B cell (primary cell): ENCODE measurements around the gene RPTOR. TPM values are rescaled to one million over a fixed set of nuclear protein-coding genes. Genes with fewer than 3 reads are reported as not detected.

ENCODE experiments used
- ATAC-seq: fragments of 200-7000 bp; cut with Tn5 transposase; one replicate; pipeline ENCODE4 v1.10.0; 2021; ENCODE audit warnings: low read depth, mild to moderate bottlenecking, moderate number of reproducible peaks, moderate library complexity
- CTCF ChIA-PET: fragments of 350-600 bp; sonication (Branson Sonifier 250); formaldehyde crosslinking; loops from one replicate; lab custom pipeline; 2021; ENCODE audit warnings: antibody characterized with exemption, inconsistent platforms; lab: Charles Lee
- POLR2A ChIA-PET: fragments of 350-600 bp; sonication (Branson Sonifier 250); formaldehyde crosslinking; loops from one replicate; lab custom pipeline; 2021; ENCODE audit warnings: antibody characterized with exemption; lab: Charles Lee
- DNase-seq: peaks from one replicate; pipeline ENCODE4 v3.0.0; 2013
- H2AFZ ChIP-seq: 2 replicates; pipeline ENCODE4 v1.6.1; 2012; ENCODE audit warnings: mild to moderate bottlenecking, low read depth, low read length; ENCODE audit not compliant: insufficient read depth, poor library complexity, severe bottlenecking
- H3K27ac ChIP-seq, 2 donors: 1 replicate in 1 of 2; 2 replicates in 1 of 2; pipeline ENCODE4 v1.5.1; 2012 to 2013; ENCODE audit warnings: low read length in 2 of 2, mild to moderate bottlenecking in 2 of 2, moderate library complexity in 1 of 2
- H3K27me3 ChIP-seq, 4 experiments: fragments of 200-600 bp in 1 of 4; sonication (generic) in 1 of 4; replicated peaks in 1 of 4; 1 replicate in 2 of 4; 2 replicates in 2 of 4; pipeline versions ENCODE4 v1.6.1 to v1.7.0; 2013 to 2016; ENCODE audit warnings: low read length in 3 of 4, mild to moderate bottlenecking in 2 of 4, mixed read lengths in 1 of 4, moderate library complexity in 1 of 4; ENCODE audit not compliant: insufficient read depth in 4 of 4, control insufficient read depth in 3 of 4; ENCODE audit errors: control extremely low read depth in 1 of 4
- H3K36me3 ChIP-seq, 2 experiments: replicated peaks in 1 of 2; 1 replicate in 1 of 2; 2 replicates in 1 of 2; pipeline versions ENCODE4 v1.6.1 to v1.7.1; 2013; ENCODE audit warnings: low read length in 1 of 2; ENCODE audit not compliant: insufficient read depth in 2 of 2, control insufficient read depth in 1 of 2; ENCODE audit errors: control extremely low read depth in 1 of 2, extremely low read depth in 1 of 2
- H3K4me1 ChIP-seq, 2 donors: fragments of 200-600 bp in 1 of 2; sonication (generic) in 1 of 2; 1 replicate in 1 of 2; 2 replicates in 1 of 2; pipeline versions ENCODE4 v1.5.1 to v1.6.1; 2013 to 2017; ENCODE audit warnings: low read length in 2 of 2; ENCODE audit not compliant: control insufficient read depth in 2 of 2, insufficient read depth in 2 of 2
- H3K4me2 ChIP-seq: replicated peaks from 2 replicates; pipeline ENCODE3; 2012; ENCODE audit warnings: mild to moderate bottlenecking, low read depth, low read length; ENCODE audit not compliant: poor library complexity, severe bottlenecking
- H3K4me3 ChIP-seq, 5 experiments: fragments of 200-600 bp in 1 of 5; sonication (generic) in 1 of 5; 1 replicate in 3 of 5; 2 replicates in 2 of 5; pipeline versions ENCODE4 v1.5.1 to v1.7.0; 2011 to 2016; ENCODE audit warnings: low read length in 4 of 5, mild to moderate bottlenecking in 4 of 5, low read depth in 2 of 5, control low read depth in 1 of 5, moderate library complexity in 1 of 5; ENCODE audit not compliant: insufficient read depth in 1 of 5; ENCODE audit errors: control extremely low read depth in 1 of 5, extremely low read depth in 1 of 5
- H3K79me2 ChIP-seq: fragments of 200-600 bp; sonication (generic); one replicate; pipeline ENCODE4 v1.6.0; 2016; ENCODE audit warnings: low read length; ENCODE audit not compliant: control insufficient read depth, insufficient read depth
- H3K9ac ChIP-seq: fragments of 200-600 bp; sonication (generic); 2 replicates; pipeline ENCODE4 v1.6.1; 2017; ENCODE audit warnings: mild to moderate bottlenecking, low read length, moderate library complexity
- H3K9me3 ChIP-seq, 3 donors: one replicate each; pipeline versions ENCODE4 v1.6.1 to v1.7.1; 2013; ENCODE audit warnings: low read length in 2 of 3; ENCODE audit not compliant: control insufficient read depth in 2 of 3, insufficient read depth in 1 of 3; ENCODE audit errors: control extremely low read depth in 1 of 3
- H4K20me1 ChIP-seq: 2 replicates; pipeline ENCODE4 v1.6.0; 2012; ENCODE audit warnings: mild to moderate bottlenecking, low read length; ENCODE audit not compliant: insufficient read depth, control insufficient read depth, poor library complexity, severe bottlenecking
- H3K27ac Mint-ChIP-seq: one replicate; pipeline ENCODE4 v1.8.0; 2021; ENCODE audit warnings: mixed read lengths
- H3K27me3 Mint-ChIP-seq: one replicate; pipeline ENCODE4 v1.8.0; 2021; ENCODE audit warnings: mixed read lengths
- H3K4me1 Mint-ChIP-seq: one replicate; pipeline ENCODE4 v1.8.0; 2021; ENCODE audit warnings: mixed read lengths
- H3K4me3 Mint-ChIP-seq: one replicate; pipeline ENCODE4 v1.8.0; 2021; ENCODE audit warnings: mixed read lengths
- H3K9me3 Mint-ChIP-seq: one replicate; pipeline ENCODE4 v1.8.0; 2022; ENCODE audit warnings: mixed read lengths; ENCODE audit not compliant: insufficient read depth
- CTCF ChIP-seq: fragments of 200-600 bp; IDR thresholded peaks from one replicate; pipeline ENCODE4 v1.8.0; 2022; ENCODE audit warnings: antibody characterized with exemption, mild to moderate bottlenecking
- EZH2 ChIP-seq: IDR thresholded peaks from 2 replicates; pipeline ENCODE4 v1.6.1; 2012; ENCODE audit warnings: borderline replicate concordance, low read depth, mild to moderate bottlenecking, moderate library complexity, low read length; ENCODE audit not compliant: insufficient read depth, poor library complexity, severe bottlenecking
- WGBS: methylation state at CpG from one replicate; pipeline ENCODE4 v1.1.5; 2013; ENCODE audit warnings: missing lambda C conversion rate; ENCODE audit not compliant: insufficient coverage; 5-methylcytosine and 5-hydroxymethylcytosine counted together
- intact Hi-C: fragments of 100-400 bp; cut with micrococcal nuclease; formaldehyde crosslinking; loops from one replicate; pipeline ENCODE4 v1.10.0; 2022
- polyA plus RNA-seq: library from polyadenylated mRNA; depleted of rRNA; stranded (reverse); fragments of >200 nt; gene quantifications from 2 replicates; pipeline ENCODE4 v1.2.3, GENCODE V29; 2012
- total RNA-seq, 2 donors: library from RNA; stranded (reverse); fragments of 120-200 nt in 1 of 2; gene quantifications; 1 replicate in 1 of 2; 2 replicates in 1 of 2; pipeline versions ENCODE4 v1.2.3 to v1.2.4, GENCODE V29; 2013 to 2022

Gene RPTOR
- total and polyA plus RNA-seq, 2 donors (not counting 1 experiment from before 2014, with no cell fraction given): 13.4 to 58.8 TPM

DNA sequence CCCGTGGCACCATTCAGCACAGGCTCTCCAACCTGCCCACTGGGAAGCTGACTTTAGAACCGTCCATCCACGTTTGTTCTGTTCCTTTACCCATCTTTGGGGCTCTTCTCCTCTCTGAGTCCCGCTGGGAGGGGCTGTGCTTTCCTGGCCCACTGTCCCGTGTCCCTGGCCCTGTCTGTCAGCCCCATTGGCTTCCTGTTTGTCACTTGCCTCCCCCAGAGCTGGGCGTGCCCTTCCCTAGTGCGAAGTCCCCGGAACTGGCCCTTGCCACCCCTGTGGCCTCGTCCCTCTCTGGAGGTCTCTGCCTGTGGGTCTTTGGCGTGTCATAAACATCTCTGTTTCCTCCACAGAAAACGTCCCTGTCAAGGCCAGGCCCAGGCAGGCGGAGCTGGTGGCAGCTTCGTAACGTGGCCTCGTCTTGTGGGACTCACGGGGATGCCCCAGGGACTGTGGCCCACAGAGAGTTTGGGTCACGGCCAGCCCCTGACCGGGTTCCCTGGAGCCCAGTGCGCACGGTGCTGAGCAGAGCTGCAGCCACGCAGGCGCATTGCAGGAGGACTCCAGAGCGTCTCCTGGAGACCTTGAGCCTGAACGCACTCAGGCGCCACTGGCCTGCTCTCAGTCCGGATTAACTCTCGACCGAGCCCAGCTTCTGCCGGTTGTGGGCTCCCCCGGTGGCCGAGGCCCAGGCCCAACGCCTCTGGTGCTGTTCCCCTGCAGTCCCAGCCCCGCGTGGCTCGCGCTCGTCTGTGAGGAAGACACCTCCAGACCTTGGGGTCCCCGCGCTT is 454.3 kb downstream of the RPTOR start:
- Histone ChIP-seq H3K9me3 (no peaks in the 10 kb centered on the region), H3K4me1 (peaks cover 4 to 5% of the 10 kb centered on the region in 2 donors), H3K27me3 (peaks cover 0 to 14% (median 6%) of the 10 kb centered on the region in 4 experiments), H3K79me2 (no peaks in the 10 kb centered on the region), H3K27ac (no peak overlapping the region), H3K4me3 (no peak overlapping the region), H3K36me3 (peaks cover 0 to 43% of the 10 kb centered on the region in 2 experiments), H3K4me2 (no peak overlapping the region), H3K9ac (no peak overlapping the region), H2AFZ (no peak overlapping the region), H4K20me1 (peaks cover 5% of the 10 kb centered on the region)
- no peak for ATAC-seq
- H3K27ac Mint-ChIP-seq: no peak overlapping the region
- intact Hi-C loops: no loop called here
- peak; percentile 9 for DNase-seq
- H3K9me3 Mint-ChIP-seq: no peaks in the 10 kb centered on the region
- no peak overlapping the region for H3K4me3 Mint-ChIP-seq
- 93% methylated on average over 39 of the region's 39 CpGs for WGBS
- peaks cover 6% of the 10 kb centered on the region for H3K4me1 Mint-ChIP-seq
- CTCF ChIA-PET: interaction anchor here (1.0 kb wide), 1 partner anchor 22 kb away, joined by 3 read pairs; no protein-coding TSS in a partner anchor
- H3K27me3 Mint-ChIP-seq: peaks cover 12% of the 10 kb centered on the region
- TF ChIP-seq CTCF: no peak
- no peak for TF ChIP-seq EZH2
- POLR2A ChIA-PET: no interaction called here
